Heart left ventricle (tissue), 16 donors: ENCODE results near the gene GTF2F2. TPM values are rescaled to one million over a fixed set of nuclear protein-coding genes. Genes with fewer than 3 reads are reported as not detected.
A peak's percentile ranks its signal among the peaks of the same experiment; 100 is the strongest.

Experiments used
- ATAC-seq, 4 donors: fragments of 200-7000 bp; cut with Tn5 transposase; one replicate each; pipeline ENCODE4 v1.9.1; 2020 to 2022; ENCODE audit warnings: moderate library complexity in 4 of 4, mild to moderate bottlenecking in 3 of 4, moderate number of reproducible peaks in 1 of 4
- DNase-seq, 5 donors: peaks; one replicate each; pipeline ENCODE4 v3.0.0-alpha.2; 2020
- H3K27ac ChIP-seq, 12 donors: fragments of 200-600 bp; sonication (generic) in 4 of 12; one replicate each; pipeline versions ENCODE4 v1.5.0 to v1.8.0; 2016 to 2022; ENCODE audit warnings: mild to moderate bottlenecking in 2 of 12
- H3K27me3 ChIP-seq, 9 donors: fragments of 200-600 bp; sonication (generic) in 2 of 9; one replicate each; pipeline versions ENCODE4 v1.5.1 to v1.8.0; 2016 to 2022; ENCODE audit warnings: mild to moderate bottlenecking in 3 of 9
- H3K36me3 ChIP-seq, 9 donors: fragments of 200-600 bp; sonication (generic) in 2 of 9; one replicate each; pipeline versions ENCODE4 v1.5.0 to v1.8.0; 2018 to 2022; ENCODE audit warnings: mild to moderate bottlenecking in 2 of 9
- H3K4me1 ChIP-seq, 12 donors: fragments of 200-600 bp; sonication (generic) in 4 of 12; one replicate each; pipeline versions ENCODE4 v1.5.0 to v1.8.0; 2016 to 2022; ENCODE audit warnings: mild to moderate bottlenecking in 3 of 12
- H3K4me3 ChIP-seq, 12 donors: fragments of 200-600 bp; sonication (generic) in 4 of 12; one replicate each; pipeline versions ENCODE4 v1.5.0 to v1.8.0; 2017 to 2022; ENCODE audit warnings: mild to moderate bottlenecking in 9 of 12, moderate library complexity in 4 of 12
- H3K9me3 ChIP-seq, 12 donors: fragments of 200-600 bp; sonication (generic) in 4 of 12; one replicate each; pipeline versions ENCODE4 v1.5.0 to v1.8.0; 2016 to 2022; ENCODE audit warnings: mild to moderate bottlenecking in 1 of 12
- CTCF ChIP-seq, 12 donors: fragments of 200-600 bp; sonication (generic) in 4 of 12; IDR thresholded peaks; one replicate each; pipeline versions ENCODE4 v1.5.0 to v1.8.0; 2018 to 2022; ENCODE audit warnings: antibody characterized with exemption in 12 of 12, mild to moderate bottlenecking in 5 of 12
- POLR2A ChIP-seq, 2 donors: fragments of 450-650 bp; IDR thresholded peaks; one replicate each; pipeline ENCODE4 v1.6.1; 2017; ENCODE audit warnings: antibody characterized with exemption in 2 of 2, mild to moderate bottlenecking in 2 of 2, moderate library complexity in 2 of 2
- WGBS, 4 donors: extraction: QIAGEN DNeasy Blood & Tissue Kit in 2 of 4; methylation state at CpG; one replicate each; pipeline versions ENCODE4 v1.1.5 to v1.1.7; 2013 to 2018; 5-methylcytosine and 5-hydroxymethylcytosine counted together
- intact Hi-C, 10 donors: fragments of 100-400 bp; cut with DNase I; formaldehyde crosslinking; loops; one replicate each; pipeline versions ENCODE4 v1.11.1 to v1.14.2; 2022
- long read RNA-seq, 3 donors: library from polyadenylated mRNA; unstranded; transcript quantifications; one replicate each; pipeline ENCODE4 v2.0.0, GENCODE V29; 2020 to 2021
- polyA plus RNA-seq, 2 donors: library from polyadenylated mRNA; stranded (reverse); fragments of 200-250 nt; gene quantifications; one replicate each; pipeline ENCODE4 v1.2.3, GENCODE V29; 2013
- total RNA-seq, 9 donors: library from RNA; depleted of rRNA in 2 of 9; stranded (reverse); fragments of >200 nt in 2 of 9; fragmentation: NEBNext Ultra II Directional in 3 of 9; extraction: Animal tissue kit (Norgen Biotek cat#: 25700) in 3 of 9; gene quantifications; one replicate each; pipeline versions ENCODE4 v1.1.0 to v1.2.4, GENCODE V29; 2016 to 2023
- donor health status: ischemic (EF 13 %, LVEDD 7.1; RV severe dilation, severe dysfunction).
- donor health status: healthy with polysubstance abuse.
- donor health status: DM: no; HTN: yes; CAD: no.
- donor health status: DM: no; HTN: no; CAD: no.
- donor health status: ischemic (EF 25% LVEDD 6.9; RV normal size, moderate dysfunction).
- donor health status: ischemic (EF 25% LVEDD 5.7; RV mildly dilated, moderate dysfunction).
- donor health status: healthy.
- donor health status: DM: yes; HTN: yes; CAD: no.
- donor health status: ischemic (EF 35%, LVEDD 5.7; RV mildly dilated, moderate dysfunction).
- donor health status: nonischemic (EF 11% LVEDD 7.7; RV severe dilation, severe dysfunction).
- donor health status: DM: yes; HTN: yes; CAD: no.
- donor health status: PGD.
- donor health status: ischemic (EF 29% LVEDD 5.4; RV normal size, mild dysfunction).
- donor health status: nonischemic (EF 23%, LVEDD 6.1; RV moderate dilation, normal function).

The GTF2F2 gene
- total RNA-seq (10 to 100 TPM; 17.7 to 25.4 (median 21.6) TPM), polyA plus RNA-seq (10 to 100 TPM; 17.9 to 22.8 TPM)
- long read RNA-seq, donor 1, transcript GTF2F2-201 (8 exons, 2,239 nt): major isoform, 36 of 55 reads
- long read RNA-seq, donor 1, partial matches to known transcripts: 16 of 55 reads
- long read RNA-seq, donor 1, other reads (novel, unspliced or antisense): 3 of 55 reads
- long read RNA-seq, donor 2, transcript GTF2F2-201 (8 exons, 2,239 nt): major isoform, 67 of 89 reads
- long read RNA-seq, donor 2, partial matches to known transcripts: 17 of 89 reads
- long read RNA-seq, donor 2, other reads (novel, unspliced or antisense): 5 of 89 reads
- long read RNA-seq, donor 3, transcript GTF2F2-201 (8 exons, 2,239 nt): major isoform, 22 of 33 reads
- long read RNA-seq, donor 3, partial matches to known transcripts: 10 of 33 reads
- long read RNA-seq, donor 3, other reads (novel, unspliced or antisense): 1 of 33 reads

GRCh38 chr13:45119991-45120864, at the start of gene GTF2F2:
Gene GTF2F2 (plus strand): TSS chr13:45120510. CDS start chr13:45120656, 146 bp downstream.
- DNase-seq (peak; percentile 90 to 95 (median 92)), ATAC-seq (peak; percentile 94 to 97 (median 95))
- intact Hi-C loops: loop anchor here in 3 of 10 donors (5.0 kb wide), 3 partner anchors 133 to 643 kb away; partner anchors contain the start of genes GPALPP1 (in 1 of the 3) and NUFIP1 (in 1 of the 3)

GRCh38 chr13:45073809-45074208, 46.5 kb upstream of the GTF2F2 start:
- H3K36me3 ChIP-seq: no peaks in the 10 kb centered on the region
- no peak overlapping the region for H3K27ac ChIP-seq
- TF ChIP-seq CTCF (IDR thresholded peaks at IDR 0.05): no peak
- no peak for TF ChIP-seq POLR2A (IDR thresholded peaks at IDR 0.05)
- 68 to 81% (median 80%) methylated on average over 4 of the region's 4 CpGs for WGBS, 4 donors
- no peak for DNase-seq
- no peak for ATAC-seq
- H3K27me3 ChIP-seq: no peaks in the 10 kb centered on the region
- intact Hi-C loops: loop anchor here in 1 of 10 donors (10.0 kb wide), 1 partner anchor 101 kb away; no protein-coding TSS in a partner anchor
- no peak overlapping the region for H3K4me3 ChIP-seq
- no peaks in the 10 kb centered on the region for H3K9me3 ChIP-seq
- H3K4me1 ChIP-seq: no peaks in the 10 kb centered on the region

More at GRCh38 chr13:45119991-45120864, at the start of gene GTF2F2:
- peak in 1 of 12 donors; percentile 14 for TF ChIP-seq CTCF (IDR thresholded peaks at IDR 0.05)
- peak in 1 of 2 donors; percentile 50 for TF ChIP-seq POLR2A (IDR thresholded peaks at IDR 0.05)
- H3K27me3 ChIP-seq: no peaks in the 10 kb centered on the region
- H3K27ac ChIP-seq: peak within 1 kb of the TSS; percentile 2 to 90 (median 82)
- H3K4me3 ChIP-seq: peak within 1 kb of the TSS; percentile 59 to 97 (median 80)
- H3K36me3 ChIP-seq: no peaks in the 10 kb centered on the region
- H3K4me1 ChIP-seq: peaks cover 3 to 26% (median 16%) of the 10 kb centered on the region in 12 donors
- H3K9me3 ChIP-seq: no peaks in the 10 kb centered on the region
- 1% methylated on average over 51 to 53 of the region's 53 CpGs for WGBS, 4 donors

GRCh38 chr13:45074721-45075120, 45.6 kb upstream of the GTF2F2 start:
- no peak for ATAC-seq

More at GRCh38 chr13:45074721-45075120, 45.6 kb upstream of the GTF2F2 start:
- Histone ChIP-seq H3K27me3 (no peaks in the 10 kb centered on the region), H3K4me3 (no peak overlapping the region), H3K9me3 (no peaks in the 10 kb centered on the region), H3K4me1 (no peaks in the 10 kb centered on the region), H3K27ac (no peak overlapping the region), H3K36me3 (no peaks in the 10 kb centered on the region)
- 76 to 92% (median 91%) methylated on average over 6 of the region's 6 CpGs for WGBS, 4 donors
- DNase-seq: no peak
- TF ChIP-seq POLR2A (IDR thresholded peaks at IDR 0.05) (no peak), CTCF (IDR thresholded peaks at IDR 0.05) (no peak)
- intact Hi-C loops: loop anchor here in 1 of 10 donors (10.0 kb wide), 1 partner anchor 100 kb away; no protein-coding TSS in a partner anchor
